Stimulated activated CD4-positive, alpha-beta T cell treated with anti-CD3 and anti-CD28 coated beads, Interleukin-1b, Interleukin-23, amount 100 ng/mL, for 48 hours (primary cell): Measurements from ENCODE around the gene TBX5.

Experiments used
- DNase-seq: peaks from one replicate; pipeline ENCODE4 v3.0.0-alpha.2; 2020

Gene TBX5

DNA sequence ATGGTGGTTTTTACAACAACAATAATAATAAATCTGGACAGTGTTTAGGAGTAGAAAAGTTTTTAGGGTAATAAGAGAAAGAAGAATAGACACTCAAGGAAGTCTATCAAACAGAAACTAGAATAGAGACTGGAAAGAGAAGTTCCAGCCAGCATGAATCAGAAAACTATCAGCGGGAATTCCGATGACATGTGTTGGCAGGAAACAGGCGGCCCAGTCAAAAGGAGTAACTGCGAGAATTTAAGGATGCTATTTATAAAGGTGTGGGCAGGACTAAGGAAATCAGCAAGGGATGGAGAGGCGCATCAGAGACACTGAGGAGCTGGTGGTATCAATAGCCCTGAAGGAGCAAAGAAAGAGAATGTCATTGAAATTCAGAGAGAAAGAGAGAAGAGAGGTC lies 89.9 kb downstream of the TBX5 start:
- DNase-seq, result no peak

DNA sequence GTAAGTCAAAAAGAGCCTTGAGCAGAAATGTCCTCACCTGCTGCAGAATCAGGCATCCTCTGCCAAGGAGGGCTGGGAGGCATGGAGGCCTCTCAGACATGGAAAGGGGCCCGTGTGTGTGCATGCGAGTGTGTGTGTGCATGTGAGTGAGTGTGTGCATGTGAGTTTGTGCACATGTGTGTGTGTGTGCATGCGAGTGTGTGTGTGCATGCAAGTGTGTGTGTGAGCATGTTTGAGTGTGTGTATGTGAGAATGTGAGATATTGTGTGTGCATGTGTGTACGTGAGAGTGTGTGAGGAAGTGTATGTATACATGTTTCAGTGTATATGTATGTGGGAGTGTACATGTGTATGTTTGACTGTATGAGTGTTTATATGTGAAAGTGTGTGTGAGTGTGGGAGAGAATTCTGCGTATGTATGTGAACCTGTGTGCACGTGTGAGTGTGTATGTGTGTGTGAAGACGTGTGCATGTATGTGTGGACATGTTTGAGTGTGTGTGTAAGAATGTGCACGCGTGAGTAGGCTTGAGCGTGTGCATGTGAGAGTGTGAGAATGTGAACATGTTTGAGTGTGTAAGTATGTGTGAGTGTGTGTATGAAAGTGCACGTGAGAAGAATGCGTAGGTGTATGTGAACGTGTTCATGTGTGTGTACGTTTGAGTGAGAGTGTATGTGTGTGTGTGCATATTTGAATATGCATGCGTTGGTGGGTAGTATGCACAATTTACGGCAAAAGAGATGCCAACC lies 90.8 kb downstream of the TBX5 start:
- no peak for DNase-seq

DNA sequence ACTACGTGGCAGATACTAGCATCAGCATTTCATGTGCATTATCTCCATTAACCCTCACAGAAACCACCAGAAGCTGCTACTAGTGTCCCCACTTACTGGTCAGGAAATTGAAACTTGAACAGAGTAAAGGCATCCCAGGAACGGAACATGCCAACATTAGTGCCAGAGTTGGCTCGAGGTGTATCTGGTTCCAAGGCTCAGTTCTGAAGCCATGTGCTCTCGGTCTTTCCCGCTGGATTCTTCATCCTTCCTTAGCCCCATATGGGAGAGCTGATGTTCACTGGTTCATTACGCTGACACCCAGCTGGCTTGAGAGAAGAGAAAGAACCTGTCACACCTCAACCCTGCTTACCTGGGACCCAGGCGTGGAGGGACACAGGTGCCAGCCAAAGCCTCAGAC lies 91.5 kb downstream of the TBX5 start:
- no peak for DNase-seq

DNA sequence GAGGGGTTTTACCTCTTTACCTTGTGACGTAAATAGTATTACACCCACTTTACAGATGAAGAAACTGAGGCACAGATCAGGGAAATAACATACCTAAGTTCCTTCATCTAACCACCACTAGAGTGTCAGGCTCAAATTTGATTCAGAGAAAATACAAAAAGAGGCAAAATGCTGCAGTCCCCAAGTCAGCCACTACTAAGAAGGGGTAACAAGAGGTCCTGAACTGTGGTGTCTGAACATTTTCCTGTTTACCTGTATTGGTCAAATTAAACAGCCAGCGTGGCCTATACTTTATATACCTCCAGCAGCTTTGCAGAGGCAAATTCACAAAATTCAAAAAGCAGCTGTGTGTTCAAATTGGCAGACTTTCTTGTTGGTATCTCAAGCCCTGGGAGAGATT lies 92.0 kb downstream of the TBX5 start:
- DNase-seq, result no peak

- no peak for DNase-seq
These were observed 94.0 kb downstream of the TBX5 start for GRCh38 chr12:114311974-114312373.

GRCh38 chr12:114306646-114307045 lies 99.3 kb downstream of the TBX5 start:
- no peak for DNase-seq

- no peak for DNase-seq
These were observed 100.5 kb downstream of the TBX5 start for GRCh38 chr12:114305446-114305845.
